Smooth muscle cell (in vitro differentiated cells): Measurements from ENCODE around the gene PDE9A. TPM values are rescaled to one million over a fixed set of nuclear protein-coding genes. Genes with fewer than 3 reads are reported as not detected.
A peak's percentile ranks its signal among the peaks of the same experiment; 100 is the strongest.

ENCODE experiments used
- DNase-seq: peaks from one replicate; lab custom pipeline; 2025; ENCODE audit not compliant: unreplicated experiment; lab: John Stamatoyannopoulos, UW
- H2AFZ ChIP-seq: fragments of 200-600 bp; sonication (generic); 2 replicates; pipeline ENCODE4 v1.6.0; 2016; ENCODE audit warnings: antibody characterized with exemption, low read depth, mild to moderate bottlenecking
- H3F3A ChIP-seq: fragments of 200-600 bp; sonication (generic); 2 replicates; pipeline ENCODE4 v1.6.0; 2017; ENCODE audit warnings: antibody characterized with exemption, low read depth
- H3K27ac ChIP-seq: fragments of 200-600 bp; sonication (generic); 2 replicates; pipeline ENCODE4 v1.5.1; 2016; ENCODE audit warnings: low read depth, mild to moderate bottlenecking
- H3K27me3 ChIP-seq: fragments of 200-600 bp; sonication (generic); 2 replicates; pipeline ENCODE4 v1.6.1; 2016; ENCODE audit warnings: low read depth, mild to moderate bottlenecking
- H3K36me3 ChIP-seq: fragments of 200-600 bp; sonication (generic); 2 replicates; pipeline ENCODE4 v1.5.1; 2016; ENCODE audit warnings: low read depth
- H3K4me1 ChIP-seq: fragments of 200-600 bp; sonication (generic); 2 replicates; pipeline ENCODE4 v1.5.1; 2016; ENCODE audit warnings: low read depth
- H3K4me2 ChIP-seq: fragments of 200-600 bp; sonication (generic); 2 replicates; pipeline ENCODE4 v1.6.0; 2016; ENCODE audit warnings: mild to moderate bottlenecking
- H3K4me3 ChIP-seq: fragments of 200-600 bp; sonication (generic); 2 replicates; pipeline ENCODE4 v1.5.1; 2016; ENCODE audit warnings: mild to moderate bottlenecking
- H3K79me2 ChIP-seq: fragments of 200-600 bp; sonication (generic); 2 replicates; pipeline ENCODE4 v1.6.0; 2016; ENCODE audit warnings: low read depth, mild to moderate bottlenecking
- H3K9ac ChIP-seq: fragments of 200-600 bp; sonication (generic); 2 replicates; pipeline ENCODE4 v1.6.0; 2016; ENCODE audit warnings: low read depth
- H3K9me3 ChIP-seq: fragments of 200-600 bp; sonication (generic); replicated peaks from 2 replicates; pipeline ENCODE4 v1.5.1; 2016; ENCODE audit warnings: low read depth
- H4K20me1 ChIP-seq: fragments of 200-600 bp; sonication (generic); 2 replicates; pipeline ENCODE4 v1.6.0; 2016; ENCODE audit warnings: low read depth
- WGBS: methylation state at CpG from one replicate; pipeline ENCODE4 v1.1.7; 2016; ENCODE audit warnings: low lambda C conversion rate; 5-methylcytosine and 5-hydroxymethylcytosine counted together
- polyA plus RNA-seq: library from polyadenylated mRNA; unstranded; fragments of >200 nt; fragmentation: Nextera tagmentation; extraction: Ambion mirVana; gene quantifications from 2 replicates; pipeline ENCODE4 v1.2.1, GENCODE V29; 2016
- total RNA-seq: library from RNA; depleted of rRNA; stranded (reverse); fragments of >200 nt; gene quantifications from 2 replicates; pipeline ENCODE4 v1.2.3, GENCODE V29; 2014
- TF ChIP-seq, protein P1 (sequence below): fragments of 200-600 bp; sonication (generic); IDR thresholded peaks from 2 replicates; pipeline ENCODE4 v1.5.1; 2017; ENCODE audit warnings: borderline replicate concordance, mild to moderate bottlenecking, antibody characterized with exemption; ENCODE audit not compliant: insufficient read depth, poor library complexity, severe bottlenecking

Gene PDE9A
- total and polyA plus RNA-seq, 2 experiments from 2014 or later: 4.3 to 12.3 TPM

- H2AFZ ChIP-seq: no peak overlapping the region
- TF ChIP-seq, protein P1, sequence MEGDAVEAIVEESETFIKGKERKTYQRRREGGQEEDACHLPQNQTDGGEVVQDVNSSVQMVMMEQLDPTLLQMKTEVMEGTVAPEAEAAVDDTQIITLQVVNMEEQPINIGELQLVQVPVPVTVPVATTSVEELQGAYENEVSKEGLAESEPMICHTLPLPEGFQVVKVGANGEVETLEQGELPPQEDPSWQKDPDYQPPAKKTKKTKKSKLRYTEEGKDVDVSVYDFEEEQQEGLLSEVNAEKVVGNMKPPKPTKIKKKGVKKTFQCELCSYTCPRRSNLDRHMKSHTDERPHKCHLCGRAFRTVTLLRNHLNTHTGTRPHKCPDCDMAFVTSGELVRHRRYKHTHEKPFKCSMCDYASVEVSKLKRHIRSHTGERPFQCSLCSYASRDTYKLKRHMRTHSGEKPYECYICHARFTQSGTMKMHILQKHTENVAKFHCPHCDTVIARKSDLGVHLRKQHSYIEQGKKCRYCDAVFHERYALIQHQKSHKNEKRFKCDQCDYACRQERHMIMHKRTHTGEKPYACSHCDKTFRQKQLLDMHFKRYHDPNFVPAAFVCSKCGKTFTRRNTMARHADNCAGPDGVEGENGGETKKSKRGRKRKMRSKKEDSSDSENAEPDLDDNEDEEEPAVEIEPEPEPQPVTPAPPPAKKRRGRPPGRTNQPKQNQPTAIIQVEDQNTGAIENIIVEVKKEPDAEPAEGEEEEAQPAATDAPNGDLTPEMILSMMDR: no peak
- H4K20me1 ChIP-seq: no peaks in the 10 kb centered on the region
- no peaks in the 10 kb centered on the region for H3K27me3 ChIP-seq
- H3K79me2 ChIP-seq: no peaks in the 10 kb centered on the region
- H3K4me3 ChIP-seq: no peak overlapping the region
- H3K4me2 ChIP-seq: no peak overlapping the region
- H3K4me1 ChIP-seq: no peaks in the 10 kb centered on the region
- DNase-seq: no peak
- 92% methylated on average over 11 of the region's 11 CpGs for WGBS
- no peaks in the 10 kb centered on the region for H3F3A ChIP-seq
- H3K36me3 ChIP-seq: no peaks in the 10 kb centered on the region
- no peaks in the 10 kb centered on the region for H3K9me3 ChIP-seq
- no peak overlapping the region for H3K27ac ChIP-seq
- H3K9ac ChIP-seq: no peak overlapping the region
These were observed 68.7 kb downstream of the PDE9A start for GRCh38 chr21:42722153-42722552.

GRCh38 chr21:42722808-42723473 lies 69.5 kb downstream of the PDE9A start:
- DNase-seq: no peak

DNA sequence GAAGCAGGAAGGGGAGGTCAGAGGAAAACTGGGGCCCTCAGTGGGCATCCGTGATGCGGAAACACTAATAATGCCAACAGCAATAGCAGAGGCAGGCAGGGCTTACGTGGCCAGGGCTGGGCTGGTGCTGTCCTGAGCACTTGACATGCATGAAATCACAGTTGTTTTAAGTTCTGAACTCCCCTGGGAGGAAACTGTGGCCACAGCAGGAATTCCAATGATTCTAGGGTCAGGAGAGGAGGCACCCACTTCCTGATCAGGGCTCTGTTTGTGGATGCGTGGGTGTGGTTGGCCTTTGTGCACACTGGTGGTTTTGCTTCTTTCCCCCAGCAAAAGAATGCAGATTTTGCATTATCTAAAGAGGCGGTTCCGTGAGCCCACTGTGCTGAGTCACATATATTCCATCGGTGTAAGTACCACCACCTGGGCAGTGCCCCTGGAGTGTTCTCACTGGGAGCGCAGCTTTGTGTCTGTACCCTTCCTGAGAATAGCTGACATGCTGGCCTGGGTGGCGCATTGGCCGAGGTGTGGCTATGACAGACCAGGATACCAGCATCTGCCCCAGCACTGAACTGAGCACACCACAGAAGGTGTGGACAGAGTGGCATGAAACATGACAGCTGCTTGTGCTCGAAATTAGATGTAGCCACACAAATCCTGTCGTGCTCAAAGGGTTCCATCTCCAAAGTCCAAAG lies 71.0 kb downstream of the PDE9A start:
- 49% methylated on average over 12 of the region's 12 CpGs for WGBS
- DNase-seq: no peak
- H3K27me3 ChIP-seq: no peaks in the 10 kb centered on the region

More at GRCh38 chr21:42722808-42723473, 69.5 kb downstream of the PDE9A start:
- Histone ChIP-seq H3K79me2 (no peaks in the 10 kb centered on the region), H3K9me3 (no peaks in the 10 kb centered on the region), H3K27me3 (no peaks in the 10 kb centered on the region), H3K4me3 (no peak overlapping the region), H3K27ac (no peak overlapping the region), H3F3A (no peaks in the 10 kb centered on the region), H2AFZ (no peak overlapping the region), H4K20me1 (no peaks in the 10 kb centered on the region), H3K4me1 (no peaks in the 10 kb centered on the region), H3K36me3 (no peaks in the 10 kb centered on the region), H3K4me2 (peak overlapping the region; percentile 36), H3K9ac (no peak overlapping the region)
- 90% methylated on average over 10 of the region's 10 CpGs for WGBS
- TF ChIP-seq, protein P1: no peak

More for the DNA sequence above, 71.0 kb downstream of the PDE9A start:
- Histone ChIP-seq H3F3A (no peaks in the 10 kb centered on the region), H3K4me2 (peak overlapping the region; percentile 36), H4K20me1 (no peaks in the 10 kb centered on the region), H3K79me2 (no peaks in the 10 kb centered on the region), H3K9me3 (no peaks in the 10 kb centered on the region), H3K36me3 (no peaks in the 10 kb centered on the region), H2AFZ (no peak overlapping the region), H3K9ac (no peak overlapping the region), H3K4me3 (no peak overlapping the region), H3K27ac (peak overlapping the region; percentile 41), H3K4me1 (no peaks in the 10 kb centered on the region)
- TF ChIP-seq, protein P1: no peak
